ENCODE results near the gene CD22. TPM values are rescaled to one million over a fixed set of nuclear protein-coding genes. Genes with fewer than 3 reads are reported as not detected.

The CD22 gene
- total and polyA plus RNA-seq, 2 of the 4 experiments (the other 2 are of a cell fraction): 0.18 to 0.22 TPM

DNA sequence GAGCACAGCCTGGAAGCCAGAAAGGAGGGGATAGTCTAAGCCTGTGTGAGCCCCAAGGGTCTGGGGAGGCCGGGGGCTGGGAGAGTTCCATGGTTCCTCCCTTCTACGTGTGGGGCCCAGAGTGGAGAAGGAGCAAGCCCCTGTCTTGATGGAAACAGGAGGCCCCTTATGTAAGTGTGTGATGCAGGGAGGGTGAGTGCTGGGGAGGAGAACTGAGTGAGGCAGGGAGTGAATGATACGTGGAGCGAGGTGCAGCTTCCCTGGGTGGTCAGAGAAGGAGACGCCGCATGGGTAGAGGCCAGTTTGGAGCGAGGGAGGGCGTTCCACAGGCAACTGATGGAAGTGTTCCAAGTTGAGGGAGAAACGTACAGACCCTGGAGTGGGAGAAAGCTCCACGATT lies 21.1 kb upstream of the CD22 start:
- intact Hi-C loops (cut with micrococcal nuclease): no loop called here
- Histone ChIP-seq H3K9ac (ENCODE audit: low read depth, low read length) (no peak overlapping the region), H3K36me3 (ENCODE audit: control insufficient read depth, insufficient read depth, low read length) (no peaks in the 10 kb centered on the region), H4K8ac (ENCODE audit: low read depth in 2 of 2, low read length in 2 of 2) (no peak overlapping the region), H3K27ac (ENCODE audit: insufficient read depth, low read length) (no peak overlapping the region), H4K5ac (ENCODE audit: low read depth, low read length) (no peak overlapping the region), H3K4ac (ENCODE audit: low read depth, low read length) (no peak overlapping the region), H2BK5ac (ENCODE audit: low read depth, low read length, poor library complexity, severe bottlenecking) (no peak overlapping the region), H3K18ac (ENCODE audit: low read depth, low read length) (no peak overlapping the region), H3K23ac (ENCODE audit: low read depth, low read length) (no peak overlapping the region), H2BK120ac (ENCODE audit: low read depth, low read length) (no peak overlapping the region), H3K9me3 (ENCODE audit: control insufficient read depth, insufficient read depth, low read length) (no peaks in the 10 kb centered on the region), H3K56ac (ENCODE audit: extremely low read depth, insufficient read depth, low read length) (no peak overlapping the region), H3K9me1 (ENCODE audit: insufficient read depth, low read length) (no peaks in the 10 kb centered on the region), H2BK20ac (ENCODE audit: low read depth, low read length) (no peak overlapping the region), H3K14ac (replicated peaks; ENCODE audit: low read depth, low read length) (no peak overlapping the region), H3K4me2 (ENCODE audit: low read depth, low read length) (no peak overlapping the region), H2AFZ (replicated peaks; ENCODE audit: low read length, poor library complexity) (no peak overlapping the region), H3K4me3 (ENCODE audit: insufficient read depth, low read depth, low read length) (no peak overlapping the region), H3K79me1 (ENCODE audit: low read depth in 1 of 2, low read length in 2 of 2) (no peaks in the 10 kb centered on the region), H3K27me3 (ENCODE audit: control insufficient read depth, insufficient read depth, low read length) (peaks cover 4% of the 10 kb centered on the region), H2AK5ac (ENCODE audit: low read depth, low read length) (no peak overlapping the region), H3K4me1 (ENCODE audit: control insufficient read depth, insufficient read depth, low read length) (no peaks in the 10 kb centered on the region), H4K20me1 (ENCODE audit: insufficient read depth, low read length) (no peaks in the 10 kb centered on the region), H4K91ac (ENCODE audit: insufficient read depth, low read depth, low read length) (no peak overlapping the region), H2BK15ac (ENCODE audit: low read depth, low read length) (no peak overlapping the region), H2AK9ac (replicated peaks; ENCODE audit: low read depth, low read length, poor library complexity) (no peak overlapping the region)
- in situ Hi-C loops (cut with MboI; ENCODE audit: low sequenced_read_pairs): no loop called here
- no peak for DNase-seq
- TF ChIP-seq MXI1 (IDR thresholded peaks at IDR 0.05; ENCODE audit: borderline replicate concordance, low read depth, low read length): no peak
- no peak for TF ChIP-seq SMC3 (IDR thresholded peaks at IDR 0.05; ENCODE audit: low read depth, low read length)
- TF ChIP-seq CHD1 (IDR thresholded peaks at IDR 0.05; ENCODE audit: low read depth, low read length): no peak
- TF ChIP-seq NFE2L2 (IDR thresholded peaks at IDR 0.05; ENCODE audit: low read depth, low read length): no peak
- no peak for TF ChIP-seq CEBPB (IDR thresholded peaks at IDR 0.05; ENCODE audit: low read depth, low read length)
- no peak for TF ChIP-seq POLR2A (IDR thresholded peaks at IDR 0.05; ENCODE audit: low read depth, low read length)
- no peak for TF ChIP-seq USF2 (IDR thresholded peaks at IDR 0.05; ENCODE audit: low read depth, low read length)
- no peak for TF ChIP-seq CTCF (conservative IDR thresholded peaks at IDR 0.05; ENCODE audit: low read depth, low read length)
- TF ChIP-seq RAD21 (IDR thresholded peaks at IDR 0.05; ENCODE audit: low read length): no peak
- no peak for TF ChIP-seq BHLHE40 (IDR thresholded peaks at IDR 0.05; ENCODE audit: low read depth, low read length)
- no peak for TF ChIP-seq RFX5 (IDR thresholded peaks at IDR 0.05; ENCODE audit: low read depth, low read length)
- no peak for TF ChIP-seq ELK1 (IDR thresholded peaks at IDR 0.05; ENCODE audit: borderline replicate concordance, low read depth, low read length)
- no peak for TF ChIP-seq MAZ (IDR thresholded peaks at IDR 0.05; ENCODE audit: borderline replicate concordance, low read depth, low read length)
- TF ChIP-seq RCOR1 (IDR thresholded peaks at IDR 0.05; ENCODE audit: insufficient replicate concordance, low read length): no peak
- TF ChIP-seq FOS (IDR thresholded peaks at IDR 0.05; ENCODE audit: low read depth, low read length): no peak
- TF ChIP-seq MAFK (IDR thresholded peaks at IDR 0.05; ENCODE audit: low read depth, low read length): no peak
- no TSS peak for BruUV-seq (replicated peaks)
- ChIA-PET CTCF (no interaction called here), POLR2A (ENCODE audit: unreplicated experiment) (no interaction called here)
- no peak for ATAC-seq (ENCODE audit: low read depth)
- dilution Hi-C loops (cut with HindIII; ENCODE audit: low sequenced_read_pairs, unreplicated experiment): no loop called here
- WGBS, 2 experiments (ENCODE audit: extremely low coverage in 2 of 2, insufficient read length in 1 of 2): 31% methylated on average over 9 of the region's 10 CpGs; no CpG with 5 or more reads in 1 of the 2 experiments

Measured in IMR-90 (cell line).